ENCODE measurements around the gene EYS.

Gene EYS

DNA sequence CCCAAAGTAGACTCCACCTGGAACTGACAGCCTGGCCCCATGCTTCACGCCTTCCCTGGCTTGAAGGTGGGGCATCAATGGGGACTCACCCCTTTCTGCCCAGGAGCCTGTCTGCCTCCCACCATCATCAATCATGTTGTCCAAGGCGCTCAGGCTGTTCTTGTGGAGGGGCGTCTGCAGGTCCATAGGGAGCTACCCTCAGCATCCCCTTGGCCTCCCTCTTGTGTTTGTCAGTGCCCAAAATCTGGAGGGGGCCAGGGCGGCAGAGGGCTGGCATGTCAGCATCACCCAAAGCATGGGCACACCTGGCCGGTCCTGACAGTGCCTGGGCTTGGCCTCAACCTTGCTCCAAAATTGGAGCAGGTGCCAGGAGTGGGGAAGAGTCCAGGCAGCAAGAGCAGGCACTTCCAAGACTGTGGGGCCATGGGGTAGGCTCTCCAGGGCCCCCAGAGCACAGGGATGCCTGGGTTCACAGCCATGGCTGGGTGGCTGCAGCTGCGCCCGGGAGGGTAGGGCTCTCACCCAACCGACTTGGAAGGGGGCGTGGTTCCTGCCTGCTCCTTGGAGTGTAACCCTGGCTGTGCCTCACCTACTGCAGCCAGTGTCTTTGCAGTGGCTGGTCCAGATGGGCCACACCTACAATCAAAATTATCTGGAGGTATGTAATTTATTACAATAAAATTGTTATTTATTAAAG lies 903.4 kb downstream of the EYS start:
- no peaks in the 10 kb centered on the region for H3K9me3 Mint-ChIP-seq
- no peak overlapping the region for H3K27ac Mint-ChIP-seq
- H3K36me3 Mint-ChIP-seq (ENCODE audit: low read depth) = no peaks in the 10 kb centered on the region
- TF ChIP-seq, protein P1, sequence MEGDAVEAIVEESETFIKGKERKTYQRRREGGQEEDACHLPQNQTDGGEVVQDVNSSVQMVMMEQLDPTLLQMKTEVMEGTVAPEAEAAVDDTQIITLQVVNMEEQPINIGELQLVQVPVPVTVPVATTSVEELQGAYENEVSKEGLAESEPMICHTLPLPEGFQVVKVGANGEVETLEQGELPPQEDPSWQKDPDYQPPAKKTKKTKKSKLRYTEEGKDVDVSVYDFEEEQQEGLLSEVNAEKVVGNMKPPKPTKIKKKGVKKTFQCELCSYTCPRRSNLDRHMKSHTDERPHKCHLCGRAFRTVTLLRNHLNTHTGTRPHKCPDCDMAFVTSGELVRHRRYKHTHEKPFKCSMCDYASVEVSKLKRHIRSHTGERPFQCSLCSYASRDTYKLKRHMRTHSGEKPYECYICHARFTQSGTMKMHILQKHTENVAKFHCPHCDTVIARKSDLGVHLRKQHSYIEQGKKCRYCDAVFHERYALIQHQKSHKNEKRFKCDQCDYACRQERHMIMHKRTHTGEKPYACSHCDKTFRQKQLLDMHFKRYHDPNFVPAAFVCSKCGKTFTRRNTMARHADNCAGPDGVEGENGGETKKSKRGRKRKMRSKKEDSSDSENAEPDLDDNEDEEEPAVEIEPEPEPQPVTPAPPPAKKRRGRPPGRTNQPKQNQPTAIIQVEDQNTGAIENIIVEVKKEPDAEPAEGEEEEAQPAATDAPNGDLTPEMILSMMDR (IDR thresholded peaks at IDR 0.05; ENCODE audit: unreplicated experiment in 3 of 3) = no peak
- no peak overlapping the region for H3K4me3 Mint-ChIP-seq
- H3K27me3 Mint-ChIP-seq (ENCODE audit: low read depth) = no peaks in the 10 kb centered on the region
- H3K4me1 Mint-ChIP-seq = no peaks in the 10 kb centered on the region

DNA sequence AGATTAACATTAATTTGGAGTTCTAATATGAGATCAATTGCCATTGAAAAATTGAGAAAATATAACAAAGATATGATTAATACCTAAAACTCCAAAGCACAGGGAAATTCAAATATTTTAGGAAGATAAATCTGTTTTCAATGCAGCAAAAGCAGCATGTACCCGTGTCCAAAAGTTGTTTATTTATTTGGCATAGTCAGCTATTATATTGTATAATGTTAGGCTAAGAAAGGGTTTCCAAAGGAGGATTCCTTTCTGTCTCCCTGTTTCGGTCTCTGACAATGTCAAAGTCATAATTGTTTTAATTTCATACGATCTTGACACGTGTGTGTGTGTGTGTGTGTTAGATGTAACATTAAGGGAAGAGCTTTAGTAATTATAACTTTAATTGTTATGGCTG lies 914.5 kb downstream of the EYS start:
- no peaks in the 10 kb centered on the region for H3K9me3 Mint-ChIP-seq

DNA sequence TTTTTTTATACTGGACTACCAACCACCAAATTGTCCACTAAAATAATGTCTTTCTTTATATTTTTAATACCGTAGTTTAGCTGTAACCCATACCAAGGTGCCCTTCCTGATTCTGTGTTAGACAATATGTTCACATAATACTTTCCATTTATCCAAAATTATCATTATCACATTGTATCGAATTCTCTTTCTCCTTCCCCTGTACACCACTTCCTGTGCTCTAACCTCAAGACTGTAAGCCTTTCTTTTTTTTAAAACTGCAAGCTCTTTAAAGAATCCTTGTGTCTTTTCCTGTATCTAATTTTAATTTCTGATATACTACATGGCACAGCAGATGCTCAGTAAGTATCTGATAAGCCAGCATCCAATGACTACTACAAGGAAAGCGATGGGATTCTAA lies 917.5 kb downstream of the EYS start:
- Mint-ChIP-seq H3K4me1 (no peaks in the 10 kb centered on the region), H3K36me3 (ENCODE audit: low read depth) (no peaks in the 10 kb centered on the region), H3K27me3 (ENCODE audit: low read depth) (no peaks in the 10 kb centered on the region), H3K4me3 (no peak overlapping the region), H3K27ac (no peak overlapping the region), H3K9me3 (no peaks in the 10 kb centered on the region)
- TF ChIP-seq, protein P1 (IDR thresholded peaks at IDR 0.05; ENCODE audit: unreplicated experiment in 3 of 3) = no peak

More for the DNA sequence above, 914.5 kb downstream of the EYS start:
- TF ChIP-seq, protein P1 (IDR thresholded peaks at IDR 0.05; ENCODE audit: unreplicated experiment in 3 of 3) = no peak
- Mint-ChIP-seq H3K27me3 (ENCODE audit: low read depth) (no peaks in the 10 kb centered on the region), H3K36me3 (ENCODE audit: low read depth) (no peaks in the 10 kb centered on the region), H3K4me1 (no peaks in the 10 kb centered on the region), H3K4me3 (no peak overlapping the region), H3K27ac (no peak overlapping the region)

DNA sequence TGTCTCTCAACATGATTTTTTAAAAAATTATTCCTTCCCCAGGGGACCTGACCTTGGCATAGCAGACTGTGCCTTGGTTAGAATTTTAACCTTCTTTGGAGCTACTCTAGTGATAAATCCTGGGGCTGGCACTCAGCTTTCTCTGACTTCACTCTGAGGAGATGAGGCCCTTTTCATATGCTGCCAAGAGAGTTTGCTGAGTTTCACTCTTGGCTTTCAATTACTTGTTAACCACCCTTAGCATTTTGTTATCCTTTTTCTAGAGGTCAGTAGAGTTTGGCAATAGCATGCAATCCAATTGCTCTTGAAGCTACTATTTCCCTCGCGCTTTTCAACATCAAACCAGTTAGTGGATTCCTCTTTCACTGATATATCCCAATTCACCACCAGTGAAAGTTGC lies 920.3 kb downstream of the EYS start:
- Mint-ChIP-seq H3K27ac (no peak overlapping the region), H3K4me1 (no peaks in the 10 kb centered on the region), H3K36me3 (ENCODE audit: low read depth) (no peaks in the 10 kb centered on the region), H3K4me3 (no peak overlapping the region), H3K9me3 (no peaks in the 10 kb centered on the region), H3K27me3 (ENCODE audit: low read depth) (no peaks in the 10 kb centered on the region)
- TF ChIP-seq, protein P1 (IDR thresholded peaks at IDR 0.05; ENCODE audit: unreplicated experiment in 3 of 3) = no peak

DNA sequence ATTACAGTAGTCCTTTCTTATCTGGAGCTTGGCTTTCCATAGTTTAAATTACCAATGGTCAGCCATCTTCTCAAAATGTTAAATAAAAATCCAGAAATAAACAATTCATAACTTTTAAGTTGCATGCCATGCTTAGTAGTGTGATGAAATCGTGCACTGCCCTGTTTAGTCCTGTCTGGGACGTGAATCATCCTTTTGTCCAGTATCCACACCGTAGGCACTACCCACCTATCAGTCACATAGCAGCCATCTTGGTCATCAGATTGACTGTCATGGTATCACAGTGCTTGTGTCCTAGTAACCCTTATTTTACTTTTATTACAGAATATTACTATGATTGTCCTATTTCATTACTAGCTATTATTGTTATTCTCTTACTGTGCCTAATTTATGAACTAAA lies 924.1 kb downstream of the EYS start:
- no peaks in the 10 kb centered on the region for H3K27me3 Mint-ChIP-seq (ENCODE audit: low read depth)
- no peaks in the 10 kb centered on the region for H3K36me3 Mint-ChIP-seq (ENCODE audit: low read depth)
- H3K4me3 Mint-ChIP-seq = no peak overlapping the region
- TF ChIP-seq, protein P1 (IDR thresholded peaks at IDR 0.05; ENCODE audit: unreplicated experiment in 3 of 3) = no peak
- H3K4me1 Mint-ChIP-seq = no peaks in the 10 kb centered on the region
- H3K9me3 Mint-ChIP-seq = peaks cover 9% of the 10 kb centered on the region
- no peak overlapping the region for H3K27ac Mint-ChIP-seq

Measured in nephron (organoid).